Rectal smooth muscle tissue (tissue), 1 donor: ENCODE measurements around the gene TMEM187.
"Not testable (repeated sequence)": the region's sequence is repeated elsewhere in the genome, so short reads cannot be mapped to it uniquely, and the experiment has no call there.

Source experiments
- H3K27ac ChIP-seq: one replicate; pipeline ENCODE4 v1.7.0; 2013; ENCODE audit warnings: low read depth, low read length, inconsistent platforms
- H3K27me3 ChIP-seq: one replicate; pipeline ENCODE4 v1.7.0; 2013; ENCODE audit warnings: low read length; ENCODE audit not compliant: control insufficient read depth, insufficient read depth
- H3K36me3 ChIP-seq: one replicate; pipeline ENCODE4 v1.7.0; 2013; ENCODE audit warnings: low read length; ENCODE audit not compliant: control insufficient read depth, insufficient read depth
- H3K4me1 ChIP-seq: one replicate; pipeline ENCODE4 v1.7.0; 2013; ENCODE audit warnings: low read length; ENCODE audit not compliant: control insufficient read depth, insufficient read depth
- H3K4me3 ChIP-seq: one replicate; pipeline ENCODE4 v1.7.0; 2013; ENCODE audit warnings: low read length
- H3K9ac ChIP-seq: one replicate; pipeline ENCODE4 v1.7.0; 2013; ENCODE audit warnings: low read length

The TMEM187 gene

DNA sequence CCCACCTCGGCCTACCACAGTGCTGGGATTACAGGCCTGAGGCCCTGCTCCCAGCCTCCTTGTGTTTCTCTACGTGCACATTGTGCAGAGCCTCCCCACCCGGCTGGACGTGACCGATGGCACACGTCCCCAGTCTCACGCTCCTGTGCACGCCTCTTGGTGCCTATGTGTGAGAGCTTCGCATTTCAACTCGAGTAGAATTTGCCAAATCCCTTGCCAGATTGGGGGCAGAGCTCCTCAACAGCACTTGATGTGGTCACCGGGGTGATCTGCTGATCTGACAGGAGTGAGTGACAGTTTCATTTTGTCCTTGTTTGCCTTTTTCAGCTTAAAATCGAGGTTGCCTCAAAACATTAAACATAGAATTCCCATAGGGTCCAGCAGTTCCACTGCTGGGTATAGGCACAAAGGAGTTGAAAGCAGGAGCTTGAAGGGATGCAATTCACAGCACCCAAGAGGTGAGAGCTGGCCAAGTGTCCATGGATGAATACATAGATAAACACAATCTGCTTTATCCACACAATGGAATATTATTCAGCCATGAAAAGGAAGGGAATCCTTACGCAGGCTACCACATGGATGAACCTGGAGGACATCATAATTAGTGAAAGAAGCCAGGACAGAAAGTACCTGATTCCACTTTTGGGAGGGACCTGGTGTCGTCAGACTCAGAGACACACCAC, 17.6 kb downstream of the TMEM187 start:
- Histone ChIP-seq H3K36me3 (no peaks in the 10 kb centered on the region), H3K27me3 (peaks cover 10% of the 10 kb centered on the region), H3K9ac (no peak overlapping the region), H3K27ac (no peak overlapping the region), H3K4me1 (no peaks in the 10 kb centered on the region), H3K4me3 (no peak overlapping the region)

DNA sequence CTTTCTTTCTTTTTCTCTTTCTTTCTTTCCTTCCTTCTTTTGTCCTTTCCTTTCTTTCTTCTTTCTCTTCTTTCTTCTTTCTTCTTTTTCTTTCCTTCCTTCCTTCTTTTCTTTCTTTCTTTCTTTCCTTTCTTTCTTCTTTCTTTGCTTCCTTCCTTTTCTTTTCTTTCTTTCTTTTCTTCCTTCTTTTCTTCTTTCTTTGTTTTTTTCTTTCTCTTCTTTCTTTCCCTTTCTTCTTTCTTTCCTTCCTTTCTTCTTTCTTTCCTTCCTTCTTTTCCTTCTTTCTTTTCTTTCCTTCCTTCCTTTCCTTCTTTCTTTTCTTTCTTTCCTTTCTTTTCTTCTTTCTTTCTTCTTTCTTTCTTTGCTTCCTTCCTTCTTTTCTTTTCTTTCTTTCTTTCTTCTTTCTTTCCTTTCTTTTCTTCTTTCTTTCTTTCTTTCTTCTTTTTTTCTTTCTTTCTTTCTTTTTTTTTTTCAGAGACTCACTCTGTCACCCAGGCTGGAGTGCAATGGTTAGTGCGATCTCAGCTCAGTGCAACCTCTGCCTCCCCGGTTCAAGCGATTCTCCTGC, 18.5 kb downstream of the TMEM187 start:
- peaks cover 10% of the 10 kb centered on the region for H3K27me3 ChIP-seq
- H3K4me1 ChIP-seq = no peaks in the 10 kb centered on the region
- no peak overlapping the region for H3K9ac ChIP-seq
- H3K36me3 ChIP-seq = no peaks in the 10 kb centered on the region
- no peak overlapping the region for H3K27ac ChIP-seq
- no peak overlapping the region for H3K4me3 ChIP-seq

DNA sequence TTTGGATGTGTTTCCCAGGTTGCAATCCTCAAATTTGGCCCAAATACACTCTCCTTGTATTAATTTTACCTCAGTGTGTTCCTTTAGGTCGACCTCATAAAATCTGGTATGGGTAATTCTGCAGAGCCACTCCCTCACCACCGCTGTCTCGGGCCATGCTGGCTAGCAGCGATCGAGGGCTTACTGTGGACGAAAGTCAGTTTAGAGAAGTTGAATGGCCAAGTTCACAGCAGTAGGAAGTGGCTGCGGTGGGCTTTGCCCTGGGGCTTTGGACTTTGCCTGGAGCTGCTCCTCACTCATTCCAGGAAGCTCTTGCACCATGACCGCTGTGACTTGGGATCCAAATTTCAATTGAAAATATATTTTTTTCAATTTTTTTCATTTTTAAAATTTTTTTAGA, 19.6 kb downstream of the TMEM187 start:
- H3K27me3 ChIP-seq = peaks cover 10% of the 10 kb centered on the region
- H3K36me3 ChIP-seq = no peaks in the 10 kb centered on the region
- H3K9ac ChIP-seq = no peak overlapping the region

DNA sequence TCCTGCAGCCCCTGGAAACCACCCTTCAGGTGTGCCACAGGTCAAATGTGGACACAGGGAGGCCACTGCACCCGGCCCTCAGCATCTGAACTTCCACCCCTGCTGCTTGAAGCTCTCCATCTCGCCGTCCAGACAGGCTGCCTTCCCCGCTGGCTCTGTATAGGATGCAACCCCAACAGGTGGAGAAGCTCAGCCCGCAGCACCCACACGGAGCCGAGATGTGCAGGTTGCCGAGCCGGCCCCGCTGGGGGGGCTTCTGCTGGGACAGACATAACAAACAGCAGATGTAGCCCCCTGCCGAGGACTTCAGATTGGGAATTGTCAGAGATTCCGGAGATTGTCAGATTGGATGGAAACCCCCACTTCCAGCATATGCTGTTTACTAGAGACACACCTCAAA, 20.5 kb downstream of the TMEM187 start:
- peaks cover 10% of the 10 kb centered on the region for H3K27me3 ChIP-seq
- no peaks in the 10 kb centered on the region for H3K36me3 ChIP-seq
- no peak overlapping the region for H3K27ac ChIP-seq
- H3K4me3 ChIP-seq = no peak overlapping the region
- no peak overlapping the region for H3K9ac ChIP-seq
- H3K4me1 ChIP-seq = no peaks in the 10 kb centered on the region

More for the DNA sequence above, 19.6 kb downstream of the TMEM187 start:
- no peak overlapping the region for H3K4me3 ChIP-seq
- no peak overlapping the region for H3K27ac ChIP-seq
- H3K4me1 ChIP-seq = no peaks in the 10 kb centered on the region

DNA sequence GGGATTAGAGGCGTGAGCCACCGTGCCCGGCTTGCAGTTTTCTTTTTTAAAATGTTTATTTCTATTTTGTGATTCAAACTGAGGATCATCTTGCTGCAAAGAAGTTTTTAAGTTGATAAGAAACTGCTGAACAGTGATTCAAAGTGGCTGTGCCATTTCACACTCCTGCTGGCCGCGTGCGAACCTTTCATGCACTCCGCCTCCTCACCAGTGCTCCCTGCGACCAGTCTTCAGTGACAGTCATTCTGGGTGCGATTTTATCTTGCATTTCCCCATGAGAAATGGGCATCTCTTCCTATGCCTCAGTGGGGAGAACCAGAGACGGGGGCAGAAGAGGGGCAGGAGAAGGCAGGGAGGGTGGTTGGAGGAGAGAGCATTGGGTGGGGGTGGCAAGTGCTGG, 21.4 kb downstream of the TMEM187 start:
- Histone ChIP-seq H3K4me1 (no peaks in the 10 kb centered on the region), H3K27me3 (peaks cover 10% of the 10 kb centered on the region), H3K27ac (no peak overlapping the region), H3K4me3 (no peak overlapping the region), H3K36me3 (no peaks in the 10 kb centered on the region), H3K9ac (no peak overlapping the region)

DNA sequence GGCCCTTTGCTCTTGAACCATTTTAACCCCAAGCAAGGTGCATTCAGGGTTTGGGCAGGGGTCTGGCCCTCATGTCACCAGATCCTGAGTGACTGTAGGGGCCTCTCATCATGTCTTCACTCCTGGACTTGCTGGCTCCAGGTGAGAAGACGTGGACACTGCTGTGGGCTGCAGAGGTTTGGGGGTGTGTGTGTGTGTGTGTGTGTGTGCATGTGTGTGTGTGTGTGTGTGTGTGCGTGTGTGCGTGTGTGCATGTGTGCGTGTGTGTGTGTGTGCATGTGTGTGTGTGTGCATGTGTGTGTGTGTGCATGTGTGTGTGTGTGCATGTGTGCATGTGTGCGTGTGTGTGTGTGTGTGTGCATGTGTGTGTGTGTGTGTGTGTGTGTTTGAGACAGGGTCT, 21.8 kb downstream of the TMEM187 start:
- not testable (repeated sequence) for H3K4me1 ChIP-seq, H3K36me3 ChIP-seq, H3K9ac ChIP-seq, H3K4me3 ChIP-seq, H3K27ac ChIP-seq
- H3K27me3 ChIP-seq = peaks cover 14% of the 10 kb centered on the region

DNA sequence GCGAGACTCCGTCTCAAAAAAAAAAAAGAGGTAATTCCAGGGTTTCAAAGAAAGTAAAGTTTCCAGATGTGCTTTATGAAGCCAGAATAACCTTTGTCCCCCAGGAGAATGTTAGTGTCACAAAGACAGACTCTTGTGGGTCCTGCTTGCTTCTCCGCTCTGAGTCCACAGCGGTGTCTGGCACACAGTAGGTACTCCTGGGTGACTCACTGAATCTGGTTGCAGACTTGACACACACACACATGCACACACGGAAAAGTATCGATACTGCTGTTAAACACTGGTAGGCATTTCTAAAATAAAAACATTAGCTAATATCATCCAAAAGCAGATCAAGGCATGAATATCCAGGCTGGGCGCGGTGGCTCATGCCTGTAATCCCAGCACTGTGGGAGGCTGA, 22.9 kb downstream of the TMEM187 start:
- no peak overlapping the region for H3K4me3 ChIP-seq
- no peak overlapping the region for H3K9ac ChIP-seq
- H3K36me3 ChIP-seq = no peaks in the 10 kb centered on the region
- no peak overlapping the region for H3K27ac ChIP-seq
- no peaks in the 10 kb centered on the region for H3K4me1 ChIP-seq
- H3K27me3 ChIP-seq = peaks cover 14% of the 10 kb centered on the region

DNA sequence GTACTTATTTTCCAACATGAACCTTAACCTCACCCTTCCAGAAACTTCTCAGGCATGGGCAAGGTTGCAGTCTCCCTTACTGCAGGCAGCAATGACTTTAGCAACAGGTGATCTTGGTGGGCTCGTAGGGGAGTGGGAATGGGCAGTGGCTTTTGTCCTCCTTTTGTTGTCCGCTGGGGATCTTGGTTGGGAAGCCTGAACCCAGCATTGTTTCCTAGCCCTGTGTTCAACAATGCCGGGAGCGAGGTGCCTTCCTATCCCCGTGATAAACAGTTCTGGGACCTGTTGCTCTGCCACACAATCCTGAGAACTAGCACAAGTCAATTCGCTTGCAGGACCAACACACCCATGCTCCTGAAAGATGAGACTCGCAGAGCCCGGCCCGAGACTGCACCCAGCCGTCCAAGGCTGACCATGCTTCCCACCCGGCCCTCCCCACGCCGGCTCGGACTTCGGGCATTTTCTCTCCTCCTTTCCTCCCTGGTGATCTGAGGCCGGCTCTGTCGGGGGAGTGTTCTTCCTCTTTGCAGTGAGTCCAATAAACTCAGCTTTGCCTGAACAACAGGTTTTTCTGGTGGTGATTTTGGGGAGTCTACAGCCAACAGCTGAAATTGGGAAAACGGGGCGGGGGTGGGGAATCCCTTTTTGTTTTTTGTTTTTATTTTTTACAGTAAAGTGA, 26.9 kb downstream of the TMEM187 start:
- no peak overlapping the region for H3K9ac ChIP-seq
- H3K36me3 ChIP-seq = no peaks in the 10 kb centered on the region
- no peak overlapping the region for H3K27ac ChIP-seq
- peaks cover 6% of the 10 kb centered on the region for H3K27me3 ChIP-seq
- no peaks in the 10 kb centered on the region for H3K4me1 ChIP-seq
- no peak overlapping the region for H3K4me3 ChIP-seq

DNA sequence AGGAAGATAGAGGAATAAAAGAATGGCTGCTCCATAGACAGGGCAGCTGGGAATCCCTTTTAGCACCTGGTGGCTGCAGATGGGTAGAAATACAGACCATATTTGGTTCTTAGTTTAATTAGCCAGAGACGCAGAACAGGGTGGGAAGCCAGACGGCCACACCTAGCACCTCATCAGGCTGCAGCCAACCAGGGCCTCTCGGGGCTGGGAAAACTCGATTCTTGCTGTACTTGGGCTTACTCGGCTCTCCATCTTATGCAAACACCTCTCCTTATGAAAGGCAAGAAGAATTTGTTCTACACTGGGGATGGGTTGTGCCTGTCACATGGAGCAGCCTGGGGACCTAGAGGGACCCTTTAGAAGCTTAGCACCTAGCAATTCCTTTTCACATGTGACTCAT, 27.5 kb downstream of the TMEM187 start:
- no peaks in the 10 kb centered on the region for H3K36me3 ChIP-seq
- H3K27ac ChIP-seq = no peak overlapping the region
- H3K9ac ChIP-seq = no peak overlapping the region
- no peaks in the 10 kb centered on the region for H3K4me1 ChIP-seq
- peaks cover 6% of the 10 kb centered on the region for H3K27me3 ChIP-seq
- H3K4me3 ChIP-seq = no peak overlapping the region

DNA sequence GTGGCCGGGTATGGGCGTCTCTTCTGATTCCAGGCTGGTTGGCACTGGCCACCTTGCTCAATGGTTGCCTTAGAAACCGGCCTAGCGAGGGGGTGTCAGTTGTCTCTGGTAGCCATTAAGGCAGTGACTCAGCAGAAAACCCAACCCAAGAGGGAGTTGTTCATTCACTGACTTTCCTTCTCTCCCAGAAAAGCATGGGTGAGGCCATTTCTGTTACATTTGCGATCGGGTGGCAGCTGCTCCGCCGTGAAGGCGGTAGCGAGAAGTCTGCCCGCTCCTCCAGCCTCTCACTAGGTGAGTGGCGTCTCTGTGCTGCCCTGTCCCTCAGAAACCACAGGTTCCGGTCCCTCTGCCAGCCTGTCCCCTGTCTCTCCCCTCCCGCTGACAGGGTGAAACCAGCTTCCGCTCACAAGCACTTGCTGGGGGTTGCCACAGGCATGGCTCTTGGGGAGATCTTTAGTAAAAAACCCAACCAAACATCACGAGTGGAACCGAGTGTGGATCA, 29.7 kb downstream of the TMEM187 start:
- H3K4me1 ChIP-seq = no peaks in the 10 kb centered on the region
- peaks cover 9% of the 10 kb centered on the region for H3K27me3 ChIP-seq
- H3K27ac ChIP-seq = no peak overlapping the region
- no peak overlapping the region for H3K4me3 ChIP-seq
- H3K9ac ChIP-seq = no peak overlapping the region
- no peaks in the 10 kb centered on the region for H3K36me3 ChIP-seq

DNA sequence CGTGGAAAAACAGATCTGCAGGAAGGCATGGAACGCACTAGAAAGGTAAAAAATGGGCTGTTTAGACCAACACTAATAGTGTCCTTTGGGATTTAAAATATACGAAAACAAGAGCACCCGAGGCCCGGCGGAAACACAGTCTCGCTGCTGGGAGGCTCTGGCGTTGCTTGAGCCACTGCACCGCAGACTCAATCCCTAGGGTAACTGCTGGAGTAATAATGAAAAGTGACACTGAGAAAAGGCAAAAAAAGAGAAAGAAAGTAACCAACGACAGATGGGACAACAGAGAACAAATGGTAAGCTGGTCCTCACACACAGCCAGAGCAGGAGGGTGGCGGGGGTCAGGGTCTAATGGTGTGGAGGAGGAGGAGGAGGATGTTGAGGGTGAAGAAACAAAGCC, 31.8 kb downstream of the TMEM187 start:
- Histone ChIP-seq H3K27me3 (peaks cover 6% of the 10 kb centered on the region), H3K9ac (no peak overlapping the region), H3K4me1 (no peaks in the 10 kb centered on the region), H3K4me3 (no peak overlapping the region), H3K27ac (no peak overlapping the region), H3K36me3 (no peaks in the 10 kb centered on the region)

DNA sequence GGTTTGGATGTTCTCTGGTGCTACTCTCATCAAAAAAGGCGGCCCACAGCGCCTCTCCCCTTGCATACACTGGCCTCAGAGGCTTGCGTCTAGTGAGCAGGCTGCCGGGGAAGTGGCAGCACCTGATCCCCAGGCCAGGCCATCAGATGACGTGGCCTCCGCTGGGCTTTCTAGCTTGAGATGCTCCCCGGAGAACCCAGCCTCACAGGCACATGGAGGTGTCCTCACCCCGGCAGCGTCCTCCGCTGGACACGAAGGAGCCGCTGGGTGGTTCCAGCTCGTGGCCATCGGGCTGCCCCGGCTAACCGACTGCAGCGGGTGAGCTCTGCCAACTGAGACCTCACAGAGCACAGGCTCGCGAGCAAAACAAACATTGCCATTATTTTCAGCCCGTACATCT, 34.4 kb downstream of the TMEM187 start:
- Histone ChIP-seq H3K27ac (no peak overlapping the region), H3K27me3 (peaks cover 5% of the 10 kb centered on the region), H3K9ac (no peak overlapping the region), H3K4me3 (no peak overlapping the region), H3K36me3 (peaks cover 4% of the 10 kb centered on the region), H3K4me1 (no peaks in the 10 kb centered on the region)
